Tibial nerve (tissue), 3 donors: Measurements from ENCODE around the gene RAET1E.

ENCODE experiments used
- CTCF ChIP-seq, 5 experiments: fragments of 200-600 bp in 3 of 5; fragments of 450-650 bp in 2 of 5; sonication (generic) in 3 of 5; IDR thresholded peaks; one replicate each; pipeline ENCODE4 v1.5.1; 2016 to 2019; ENCODE audit warnings: antibody characterized with exemption in 5 of 5, mild to moderate bottlenecking in 3 of 5, moderate library complexity in 2 of 5
- POLR2A ChIP-seq, 2 donors: fragments of 450-650 bp; IDR thresholded peaks; one replicate each; pipeline ENCODE4 v1.6.1; 2017; ENCODE audit warnings: antibody characterized with exemption in 2 of 2, mild to moderate bottlenecking in 2 of 2, moderate library complexity in 2 of 2

- no peak for TF ChIP-seq POLR2A (IDR thresholded peaks at IDR 0.05)
- no peak for TF ChIP-seq CTCF (IDR thresholded peaks at IDR 0.05)
Measured at GRCh38 chr6:149939356-149939648, 41.4 kb upstream of the RAET1E start.
